GM19463 (cell line): Measurements from ENCODE around the gene SHMT1.

Experiments
- ATAC-seq: cut with Tn5 transposase; IDR thresholded peaks from one replicate; pipeline ENCODE4 v1.9.1; 2021; ENCODE audit warnings: mild to moderate bottlenecking, moderate library complexity; ENCODE audit not compliant: unreplicated experiment

The SHMT1 gene

GRCh38 chr17:18328643-18329204, 34.6 kb downstream of the SHMT1 start:
- no peak for ATAC-seq

GRCh38 chr17:18327556-18327955, 35.8 kb downstream of the SHMT1 start:
- ATAC-seq, result no peak

GRCh38 chr17:18327093-18327492, 36.3 kb downstream of the SHMT1 start:
- ATAC-seq, result no peak

- ATAC-seq, result no peak
Observed at GRCh38 chr17:18326572-18326971, 36.8 kb downstream of the SHMT1 start.

GRCh38 chr17:18326039-18326438, 37.3 kb downstream of the SHMT1 start:
- ATAC-seq, result no peak

GRCh38 chr17:18324140-18325050, 39.0 kb downstream of the SHMT1 start:
- no peak for ATAC-seq

GRCh38 chr17:18323507-18324139, 39.7 kb downstream of the SHMT1 start:
- no peak for ATAC-seq

- ATAC-seq, result no peak
Observed at GRCh38 chr17:18323007-18323406, 40.3 kb downstream of the SHMT1 start.

GRCh38 chr17:18322522-18322921, 40.8 kb downstream of the SHMT1 start:
- ATAC-seq, result no peak

GRCh38 chr17:18321309-18321708, 42.0 kb downstream of the SHMT1 start:
- ATAC-seq, result no peak

GRCh38 chr17:18320301-18320700, 43.0 kb downstream of the SHMT1 start:
- no peak for ATAC-seq

GRCh38 chr17:18319604-18320256, 43.6 kb downstream of the SHMT1 start:
- no peak for ATAC-seq

- no peak for ATAC-seq
Observed at GRCh38 chr17:18318771-18319450, 44.4 kb downstream of the SHMT1 start.

- no peak for ATAC-seq
Observed at GRCh38 chr17:18318117-18318516, 45.2 kb downstream of the SHMT1 start.

GRCh38 chr17:18315961-18316360, 47.4 kb downstream of the SHMT1 start:
- ATAC-seq, result no peak

GRCh38 chr17:18315562-18315922, 47.8 kb downstream of the SHMT1 start:
- peak; percentile 2 for ATAC-seq

- peak; percentile 86 for ATAC-seq
Observed at GRCh38 chr17:18314731-18315561, 48.4 kb downstream of the SHMT1 start, which contains the start of the genes SMCR8 and TOP3A. Gene SMCR8 (plus strand): TSS chr17:18315293. CDS start chr17:18315790, 497 bp downstream. Gene TOP3A (minus strand): TSS chr17:18314994. CDS start chr17:18314778, 216 bp downstream.

GRCh38 chr17:18314059-18314730, 49.2 kb downstream of the SHMT1 start:
- ATAC-seq, result peak; percentile 2

- no peak for ATAC-seq
Observed at GRCh38 chr17:18309202-18309601, 54.1 kb downstream of the SHMT1 start.
